Activated CD4-positive, CD25-positive, alpha-beta regulatory T cell treated with anti-CD3 and anti-CD28 coated beads, Interleukin-2, amount 50 U/mL, for 16 hours (primary cell): ENCODE data around the gene ERCC6L.

Experiments used
- DNase-seq: peaks from one replicate; pipeline ENCODE4 v3.0.0-alpha.2; 2020; ENCODE audit warnings: low read depth, low spot score

Gene ERCC6L

DNA sequence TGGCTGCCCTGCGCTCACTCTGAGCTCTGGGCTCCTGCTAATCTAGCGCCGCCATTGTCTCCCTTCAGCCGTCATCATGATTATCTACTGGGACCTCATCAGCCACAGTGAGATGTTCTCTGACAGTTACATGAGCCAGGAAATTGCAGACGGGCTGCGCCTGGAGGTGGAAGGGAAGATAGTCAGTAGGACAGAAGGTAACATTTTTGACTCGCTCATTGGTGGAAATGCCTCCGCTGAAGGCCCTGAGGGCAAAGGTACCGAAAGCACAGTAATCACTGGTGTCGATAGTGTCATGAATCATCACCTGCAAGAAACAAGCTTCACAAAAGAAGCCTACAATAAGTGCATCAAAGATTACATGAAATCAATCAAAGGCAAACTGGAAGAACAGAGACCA is 79.1 kb downstream of the ERCC6L start:
- DNase-seq = no peak

GRCh38 chrX:72158773-72159172 is 80.1 kb downstream of the ERCC6L start:
- DNase-seq = no peak
